Prostate gland (tissue), 2 donors: ENCODE results near the gene OPN1MW2.
"Not testable (repeated sequence)": the region's sequence is repeated elsewhere in the genome, so short reads cannot be mapped to it uniquely, and the experiment has no call there.

ENCODE experiments used
- CTCF ChIP-seq, 4 experiments: fragments of 200-600 bp in 2 of 4; fragments of 450-650 bp in 2 of 4; sonication (generic) in 2 of 4; IDR thresholded peaks; 1 replicate in 3 of 4; 2 replicates in 1 of 4; pipeline ENCODE4 v1.5.1; 2016 to 2019; ENCODE audit warnings: antibody characterized with exemption in 4 of 4, mild to moderate bottlenecking in 2 of 4, moderate library complexity in 2 of 4
- POLR2A ChIP-seq: fragments of 450-650 bp; IDR thresholded peaks from one replicate; pipeline ENCODE4 v1.6.1; 2016; ENCODE audit warnings: antibody characterized with exemption, mild to moderate bottlenecking
- POLR2AphosphoS5 ChIP-seq: sonication (generic); formaldehyde crosslinking; IDR thresholded peaks from one replicate; pipeline ENCODE4 v1.6.1; 2017; ENCODE audit warnings: antibody characterized with exemption

- TF ChIP-seq POLR2A; CTCF (IDR thresholded peaks at IDR 0.05); POLR2AphosphoS5: not testable (repeated sequence)
Measured at GRCh38 chrX:154194316-154194715, 25.2 kb upstream of the OPN1MW2 start.
